ENCODE data around the gene PER1. TPM values are rescaled to one million over a fixed set of nuclear protein-coding genes. Genes with fewer than 3 reads are reported as not detected.

PER1 gene
- total and polyA plus RNA-seq, 10 of the 15 experiments (the other 5 are each of a cell fraction or from before 2014, with no cell fraction given), result 0.02 to 25.1 (median 5.4) TPM

DNA sequence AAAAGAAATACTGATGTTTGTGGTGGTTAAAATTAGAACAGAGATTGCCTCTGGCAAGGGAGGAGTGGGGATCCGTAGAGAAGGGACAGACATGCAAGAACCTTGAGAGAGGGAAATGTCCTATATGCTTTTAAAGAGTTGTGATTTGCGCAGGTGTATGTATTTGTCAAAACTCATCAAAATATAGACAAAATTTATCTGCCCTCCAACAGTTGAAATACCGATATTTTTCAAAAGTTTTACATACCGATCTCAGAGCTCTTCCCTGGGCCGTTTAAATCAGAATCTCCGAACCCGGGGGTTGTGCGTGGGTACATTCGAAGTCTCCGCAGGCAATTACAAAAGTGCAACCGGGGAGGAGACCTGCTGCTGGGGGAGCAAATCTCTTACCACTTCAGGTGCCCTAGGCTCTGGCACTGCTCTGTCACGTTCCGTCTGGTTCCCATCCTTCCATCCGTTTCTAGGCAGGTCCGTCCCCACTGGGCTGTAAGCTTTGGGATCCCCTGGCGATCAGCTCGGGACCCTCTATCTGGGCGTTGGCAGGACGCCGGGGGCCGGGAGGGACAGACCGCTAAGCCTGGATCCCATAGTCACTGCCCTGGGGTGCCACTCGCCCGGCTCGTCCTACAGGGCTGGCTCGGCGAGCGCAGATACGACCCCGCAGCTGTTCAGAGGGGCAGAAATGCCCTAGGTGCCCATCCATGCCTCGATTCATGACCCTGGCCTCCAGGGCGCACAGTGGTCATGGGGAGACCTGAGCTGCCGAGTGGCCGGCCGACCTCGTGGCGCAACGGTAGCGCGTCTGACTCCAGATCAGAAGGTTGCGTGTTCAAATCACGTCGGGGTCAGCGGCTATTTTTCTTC lies 33.6 kb upstream of the PER1 start (continued):
- TF ChIP-seq, protein P1, sequence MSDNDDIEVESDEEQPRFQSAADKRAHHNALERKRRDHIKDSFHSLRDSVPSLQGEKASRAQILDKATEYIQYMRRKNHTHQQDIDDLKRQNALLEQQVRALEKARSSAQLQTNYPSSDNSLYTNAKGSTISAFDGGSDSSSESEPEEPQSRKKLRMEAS (IDR thresholded peaks at IDR 0.05; ENCODE audit: low read depth, low read length), result no peak
- TF ChIP-seq, protein P2, sequence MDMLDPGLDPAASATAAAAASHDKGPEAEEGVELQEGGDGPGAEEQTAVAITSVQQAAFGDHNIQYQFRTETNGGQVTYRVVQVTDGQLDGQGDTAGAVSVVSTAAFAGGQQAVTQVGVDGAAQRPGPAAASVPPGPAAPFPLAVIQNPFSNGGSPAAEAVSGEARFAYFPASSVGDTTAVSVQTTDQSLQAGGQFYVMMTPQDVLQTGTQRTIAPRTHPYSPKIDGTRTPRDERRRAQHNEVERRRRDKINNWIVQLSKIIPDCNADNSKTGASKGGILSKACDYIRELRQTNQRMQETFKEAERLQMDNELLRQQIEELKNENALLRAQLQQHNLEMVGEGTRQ (IDR thresholded peaks at IDR 0.05; ENCODE audit: borderline replicate concordance, low read depth, low read length), result no peak
- TF ChIP-seq CREM (IDR thresholded peaks at IDR 0.05; ENCODE audit: low read depth) (peak; percentile 45; the same call in 1 of the 2 replicates), NR2F1 (conservative IDR thresholded peaks at IDR 0.05) (peak; percentile 91), TCF3 (IDR thresholded peaks at IDR 0.05; ENCODE audit: borderline replicate concordance, insufficient read depth, low read depth, low read length) (0 out of 2 replicates have a peak, but pooled peaks have one; percentile 47), CBFB (IDR thresholded peaks at IDR 0.05; ENCODE audit: low read depth) (peak; percentile 7; the same call in 1 of the 2 replicates), ZSCAN29 (IDR thresholded peaks at IDR 0.05) (peak; percentile 91), FOXM1 (IDR thresholded peaks at IDR 0.05; ENCODE audit: low read depth, low read length) (no peak), SUZ12 (IDR thresholded peaks at IDR 0.05; ENCODE audit: unreplicated experiment) (no peak), TAF1 (IDR thresholded peaks at IDR 0.05; ENCODE audit: borderline replicate concordance, low read depth, low read length) (no peak), KLF5 (IDR thresholded peaks at IDR 0.05; ENCODE audit: partially characterized antibody) (peak; percentile 55)
- TF ChIP-seq, protein P3, sequence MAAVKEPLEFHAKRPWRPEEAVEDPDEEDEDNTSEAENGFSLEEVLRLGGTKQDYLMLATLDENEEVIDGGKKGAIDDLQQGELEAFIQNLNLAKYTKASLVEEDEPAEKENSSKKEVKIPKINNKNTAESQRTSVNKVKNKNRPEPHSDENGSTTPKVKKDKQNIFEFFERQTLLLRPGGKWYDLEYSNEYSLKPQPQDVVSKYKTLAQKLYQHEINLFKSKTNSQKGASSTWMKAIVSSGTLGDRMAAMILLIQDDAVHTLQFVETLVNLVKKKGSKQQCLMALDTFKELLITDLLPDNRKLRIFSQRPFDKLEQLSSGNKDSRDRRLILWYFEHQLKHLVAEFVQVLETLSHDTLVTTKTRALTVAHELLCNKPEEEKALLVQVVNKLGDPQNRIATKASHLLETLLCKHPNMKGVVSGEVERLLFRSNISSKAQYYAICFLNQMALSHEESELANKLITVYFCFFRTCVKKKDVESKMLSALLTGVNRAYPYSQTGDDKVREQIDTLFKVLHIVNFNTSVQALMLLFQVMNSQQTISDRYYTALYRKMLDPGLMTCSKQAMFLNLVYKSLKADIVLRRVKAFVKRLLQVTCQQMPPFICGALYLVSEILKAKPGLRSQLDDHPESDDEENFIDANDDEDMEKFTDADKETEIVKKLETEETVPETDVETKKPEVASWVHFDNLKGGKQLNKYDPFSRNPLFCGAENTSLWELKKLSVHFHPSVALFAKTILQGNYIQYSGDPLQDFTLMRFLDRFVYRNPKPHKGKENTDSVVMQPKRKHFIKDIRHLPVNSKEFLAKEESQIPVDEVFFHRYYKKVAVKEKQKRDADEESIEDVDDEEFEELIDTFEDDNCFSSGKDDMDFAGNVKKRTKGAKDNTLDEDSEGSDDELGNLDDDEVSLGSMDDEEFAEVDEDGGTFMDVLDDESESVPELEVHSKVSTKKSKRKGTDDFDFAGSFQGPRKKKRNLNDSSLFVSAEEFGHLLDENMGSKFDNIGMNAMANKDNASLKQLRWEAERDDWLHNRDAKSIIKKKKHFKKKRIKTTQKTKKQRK (IDR thresholded peaks at IDR 0.05; ENCODE audit: low read depth, low read length), result no peak
- TF ChIP-seq, protein P4, sequence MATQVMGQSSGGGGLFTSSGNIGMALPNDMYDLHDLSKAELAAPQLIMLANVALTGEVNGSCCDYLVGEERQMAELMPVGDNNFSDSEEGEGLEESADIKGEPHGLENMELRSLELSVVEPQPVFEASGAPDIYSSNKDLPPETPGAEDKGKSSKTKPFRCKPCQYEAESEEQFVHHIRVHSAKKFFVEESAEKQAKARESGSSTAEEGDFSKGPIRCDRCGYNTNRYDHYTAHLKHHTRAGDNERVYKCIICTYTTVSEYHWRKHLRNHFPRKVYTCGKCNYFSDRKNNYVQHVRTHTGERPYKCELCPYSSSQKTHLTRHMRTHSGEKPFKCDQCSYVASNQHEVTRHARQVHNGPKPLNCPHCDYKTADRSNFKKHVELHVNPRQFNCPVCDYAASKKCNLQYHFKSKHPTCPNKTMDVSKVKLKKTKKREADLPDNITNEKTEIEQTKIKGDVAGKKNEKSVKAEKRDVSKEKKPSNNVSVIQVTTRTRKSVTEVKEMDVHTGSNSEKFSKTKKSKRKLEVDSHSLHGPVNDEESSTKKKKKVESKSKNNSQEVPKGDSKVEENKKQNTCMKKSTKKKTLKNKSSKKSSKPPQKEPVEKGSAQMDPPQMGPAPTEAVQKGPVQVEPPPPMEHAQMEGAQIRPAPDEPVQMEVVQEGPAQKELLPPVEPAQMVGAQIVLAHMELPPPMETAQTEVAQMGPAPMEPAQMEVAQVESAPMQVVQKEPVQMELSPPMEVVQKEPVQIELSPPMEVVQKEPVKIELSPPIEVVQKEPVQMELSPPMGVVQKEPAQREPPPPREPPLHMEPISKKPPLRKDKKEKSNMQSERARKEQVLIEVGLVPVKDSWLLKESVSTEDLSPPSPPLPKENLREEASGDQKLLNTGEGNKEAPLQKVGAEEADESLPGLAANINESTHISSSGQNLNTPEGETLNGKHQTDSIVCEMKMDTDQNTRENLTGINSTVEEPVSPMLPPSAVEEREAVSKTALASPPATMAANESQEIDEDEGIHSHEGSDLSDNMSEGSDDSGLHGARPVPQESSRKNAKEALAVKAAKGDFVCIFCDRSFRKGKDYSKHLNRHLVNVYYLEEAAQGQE (IDR thresholded peaks at IDR 0.05; ENCODE audit: low read depth, low read length), result no peak
- TF ChIP-seq, protein P5, sequence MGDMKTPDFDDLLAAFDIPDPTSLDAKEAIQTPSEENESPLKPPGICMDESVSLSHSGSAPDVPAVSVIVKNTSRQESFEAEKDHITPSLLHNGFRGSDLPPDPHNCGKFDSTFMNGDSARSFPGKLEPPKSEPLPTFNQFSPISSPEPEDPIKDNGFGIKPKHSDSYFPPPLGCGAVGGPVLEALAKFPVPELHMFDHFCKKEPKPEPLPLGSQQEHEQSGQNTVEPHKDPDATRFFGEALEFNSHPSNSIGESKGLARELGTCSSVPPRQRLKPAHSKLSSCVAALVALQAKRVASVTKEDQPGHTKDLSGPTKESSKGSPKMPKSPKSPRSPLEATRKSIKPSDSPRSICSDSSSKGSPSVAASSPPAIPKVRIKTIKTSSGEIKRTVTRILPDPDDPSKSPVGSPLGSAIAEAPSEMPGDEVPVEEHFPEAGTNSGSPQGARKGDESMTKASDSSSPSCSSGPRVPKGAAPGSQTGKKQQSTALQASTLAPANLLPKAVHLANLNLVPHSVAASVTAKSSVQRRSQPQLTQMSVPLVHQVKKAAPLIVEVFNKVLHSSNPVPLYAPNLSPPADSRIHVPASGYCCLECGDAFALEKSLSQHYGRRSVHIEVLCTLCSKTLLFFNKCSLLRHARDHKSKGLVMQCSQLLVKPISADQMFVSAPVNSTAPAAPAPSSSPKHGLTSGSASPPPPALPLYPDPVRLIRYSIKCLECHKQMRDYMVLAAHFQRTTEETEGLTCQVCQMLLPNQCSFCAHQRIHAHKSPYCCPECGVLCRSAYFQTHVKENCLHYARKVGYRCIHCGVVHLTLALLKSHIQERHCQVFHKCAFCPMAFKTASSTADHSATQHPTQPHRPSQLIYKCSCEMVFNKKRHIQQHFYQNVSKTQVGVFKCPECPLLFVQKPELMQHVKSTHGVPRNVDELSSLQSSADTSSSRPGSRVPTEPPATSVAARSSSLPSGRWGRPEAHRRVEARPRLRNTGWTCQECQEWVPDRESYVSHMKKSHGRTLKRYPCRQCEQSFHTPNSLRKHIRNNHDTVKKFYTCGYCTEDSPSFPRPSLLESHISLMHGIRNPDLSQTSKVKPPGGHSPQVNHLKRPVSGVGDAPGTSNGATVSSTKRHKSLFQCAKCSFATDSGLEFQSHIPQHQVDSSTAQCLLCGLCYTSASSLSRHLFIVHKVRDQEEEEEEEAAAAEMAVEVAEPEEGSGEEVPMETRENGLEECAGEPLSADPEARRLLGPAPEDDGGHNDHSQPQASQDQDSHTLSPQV (IDR thresholded peaks at IDR 0.05), result no peak
